Activated CD8-positive, alpha-beta memory T cell treated with anti-CD3 and anti-CD28 coated beads, Interleukin-2, amount 50 U/mL, for 1 hour (primary cell): ENCODE data around the gene TMEM187.

Experiments
- DNase-seq: peaks from one replicate; pipeline ENCODE4 v3.0.0-alpha.2; 2020; ENCODE audit errors: extremely low read depth

TMEM187 gene

GRCh38 chrX:154020536-154021115 is 48.1 kb downstream of the TMEM187 start:
- no peak for DNase-seq

GRCh38 chrX:154021131-154021611 is 48.6 kb downstream of the TMEM187 start:
- no peak for DNase-seq

- DNase-seq, result no peak
These were observed 49.6 kb downstream of the TMEM187 start for GRCh38 chrX:154022108-154022507.

GRCh38 chrX:154023276-154024000 is 50.9 kb downstream of the TMEM187 start:
- DNase-seq, result no peak

- DNase-seq, result no peak
These were observed 51.7 kb downstream of the TMEM187 start for GRCh38 chrX:154024271-154024670.

- DNase-seq, result no peak
These were observed 52.7 kb downstream of the TMEM187 start for GRCh38 chrX:154025230-154025629.

- DNase-seq, result no peak
These were observed 53.8 kb downstream of the TMEM187 start for GRCh38 chrX:154026136-154027021.

- no peak for DNase-seq
These were observed 54.5 kb downstream of the TMEM187 start for GRCh38 chrX:154027022-154027402.

- DNase-seq, result no peak
These were observed 55.4 kb downstream of the TMEM187 start for GRCh38 chrX:154027986-154028385.

GRCh38 chrX:154028502-154029184 is 56.1 kb downstream of the TMEM187 start:
- DNase-seq, result no peak

GRCh38 chrX:154029439-154029838 is 56.9 kb downstream of the TMEM187 start:
- DNase-seq, result no peak

GRCh38 chrX:154030266-154030665 is 57.7 kb downstream of the TMEM187 start:
- no peak for DNase-seq

GRCh38 chrX:154030715-154031305 is 58.3 kb downstream of the TMEM187 start:
- DNase-seq, result no peak

GRCh38 chrX:154032160-154032559 is 59.6 kb downstream of the TMEM187 start:
- DNase-seq, result no peak

- no peak for DNase-seq
These were observed 60.1 kb downstream of the TMEM187 start for GRCh38 chrX:154032653-154033052.
